Muscle layer of duodenum (tissue), 2 donors: ENCODE results near the gene ALPI.

ENCODE experiments used
- H3K27ac ChIP-seq: one replicate; pipeline ENCODE4 v1.7.0; 2013; ENCODE audit warnings: mild to moderate bottlenecking, low read length
- H3K27me3 ChIP-seq: one replicate; pipeline ENCODE4 v1.7.0; 2013; ENCODE audit warnings: low read depth, mild to moderate bottlenecking, control low read depth, low read length
- H3K36me3 ChIP-seq, 2 donors: one replicate each; pipeline ENCODE4 v1.7.0; 2013; ENCODE audit warnings: low read length in 2 of 2, control low read depth in 1 of 2, mild to moderate bottlenecking in 1 of 2; ENCODE audit not compliant: insufficient read depth in 2 of 2, control insufficient read depth in 1 of 2
- H3K4me1 ChIP-seq, 2 donors: one replicate each; pipeline ENCODE4 v1.7.0; 2013; ENCODE audit warnings: low read length in 2 of 2, mild to moderate bottlenecking in 2 of 2, control low read depth in 1 of 2, moderate library complexity in 1 of 2; ENCODE audit not compliant: insufficient read depth in 2 of 2, control insufficient read depth in 1 of 2
- H3K4me3 ChIP-seq, 2 donors: one replicate each; pipeline ENCODE4 v1.7.0; 2013; ENCODE audit warnings: low read length in 2 of 2, low read depth in 1 of 2, mild to moderate bottlenecking in 1 of 2
- H3K9me3 ChIP-seq, 2 donors: one replicate each; pipeline ENCODE4 v1.7.0; 2013; ENCODE audit warnings: low read length in 2 of 2, control low read depth in 1 of 2, mild to moderate bottlenecking in 1 of 2; ENCODE audit not compliant: control insufficient read depth in 1 of 2
- donor health status: healthy.

ALPI gene

DNA sequence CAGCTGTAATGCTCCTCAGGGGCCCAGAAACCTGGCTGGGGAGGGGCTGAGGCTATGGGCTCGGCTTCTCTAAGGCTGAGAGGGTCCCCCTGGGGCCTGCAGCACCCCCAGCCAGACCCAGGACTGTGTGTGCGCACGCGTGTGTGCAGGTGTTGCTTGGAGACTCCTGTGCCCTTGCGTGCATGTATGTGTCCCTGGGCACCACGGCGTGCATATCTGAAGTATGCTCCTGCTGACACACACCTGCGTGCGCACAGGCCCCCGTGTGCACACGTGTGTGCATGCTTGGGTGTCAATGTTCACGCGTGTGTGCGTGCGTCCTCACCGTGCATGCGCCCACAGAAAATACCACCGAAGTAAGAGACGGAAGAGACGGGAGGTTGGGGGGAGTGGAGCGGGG, 46.6 kb downstream of the ALPI start:
- H3K27ac ChIP-seq = no peak overlapping the region
- H3K4me1 ChIP-seq = peaks cover 0 to 9% of the 10 kb centered on the region in 2 donors
- H3K27me3 ChIP-seq = peaks cover 21% of the 10 kb centered on the region
- no peaks in the 10 kb centered on the region for H3K36me3 ChIP-seq
- H3K9me3 ChIP-seq = no peaks in the 10 kb centered on the region
- no peak overlapping the region for H3K4me3 ChIP-seq

DNA sequence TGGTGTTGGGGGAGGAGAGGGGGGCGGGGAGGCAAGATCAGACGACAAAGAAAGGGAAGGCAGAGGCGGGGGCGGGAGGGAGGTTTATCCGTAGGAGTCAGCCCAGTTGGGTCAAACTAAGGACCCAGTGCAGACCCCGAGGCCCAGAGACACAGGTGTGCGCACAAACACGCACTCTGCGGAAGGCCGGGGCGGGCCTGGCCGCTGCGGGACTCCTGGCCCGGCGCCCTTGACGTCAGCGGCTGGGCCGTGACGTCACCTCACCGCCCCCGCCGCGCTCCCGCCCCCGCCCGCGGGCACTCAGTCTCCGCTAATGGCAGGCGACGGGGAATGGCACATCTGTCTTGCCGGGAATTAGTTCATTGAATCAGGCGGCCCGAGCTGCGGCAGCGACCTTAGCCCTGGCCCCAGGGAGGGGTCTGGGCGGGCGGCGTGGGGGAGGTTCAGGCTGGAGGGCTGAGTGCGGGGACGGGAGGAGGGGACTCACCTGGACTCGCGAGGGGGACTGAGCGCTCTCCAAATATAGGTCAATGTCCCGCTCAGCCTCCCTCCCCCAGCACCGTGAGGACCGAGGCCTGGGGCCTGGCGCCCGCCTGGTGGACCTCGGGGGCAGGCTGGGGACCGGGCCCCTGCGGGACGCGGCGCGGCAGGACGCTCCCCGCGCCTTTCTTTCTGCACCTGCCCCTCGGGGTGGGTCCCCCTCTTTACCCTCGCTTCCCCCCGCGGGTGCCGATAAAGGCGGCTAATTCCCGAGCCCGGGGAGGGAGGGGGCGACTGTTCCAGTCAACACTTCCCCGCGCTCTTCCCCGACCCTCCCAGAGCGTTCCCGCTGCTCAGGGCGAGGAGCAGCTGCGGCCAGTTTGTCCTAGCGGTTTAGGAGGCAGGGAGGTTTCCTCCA, 47.2 kb downstream of the ALPI start:
- Histone ChIP-seq H3K4me1 (peaks cover 0 to 9% of the 10 kb centered on the region in 2 donors), H3K27me3 (peaks cover 21% of the 10 kb centered on the region), H3K27ac (no peak overlapping the region), H3K9me3 (no peaks in the 10 kb centered on the region), H3K4me3 (peak overlapping the region in 1 of 2 donors; percentile 63), H3K36me3 (no peaks in the 10 kb centered on the region)

DNA sequence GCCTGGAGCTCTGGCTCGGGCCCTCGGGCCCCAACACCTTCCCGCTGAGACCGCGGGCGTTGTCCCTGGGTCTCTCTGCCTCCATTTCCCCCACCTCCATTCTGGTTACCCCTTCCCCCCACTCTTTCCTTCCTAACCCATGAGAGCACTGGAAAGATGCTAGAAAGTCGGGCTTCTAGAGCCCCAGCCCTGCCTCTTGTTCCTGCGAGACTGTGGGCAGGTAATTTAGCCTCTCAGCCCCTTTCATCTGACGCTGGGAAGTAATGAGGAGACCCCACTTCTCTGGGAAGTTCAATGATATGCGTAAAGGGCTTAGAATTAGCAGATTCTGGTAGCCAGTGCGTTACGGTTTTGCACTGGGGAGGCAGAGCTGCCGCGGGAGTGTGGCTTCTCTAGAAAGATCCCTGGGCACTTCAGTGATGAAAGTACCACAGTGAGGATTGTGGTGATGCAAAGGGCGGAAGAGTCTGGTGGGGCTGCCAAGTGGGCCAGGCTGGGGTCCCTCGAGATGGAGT, 47.9 kb downstream of the ALPI start:
- no peaks in the 10 kb centered on the region for H3K9me3 ChIP-seq
- peak overlapping the region in 1 of 2 donors; percentile 63 for H3K4me3 ChIP-seq
- H3K27ac ChIP-seq = no peak overlapping the region
- no peaks in the 10 kb centered on the region for H3K36me3 ChIP-seq
- peaks cover 21% of the 10 kb centered on the region for H3K27me3 ChIP-seq
- peaks cover 0 to 9% of the 10 kb centered on the region in 2 donors for H3K4me1 ChIP-seq

DNA sequence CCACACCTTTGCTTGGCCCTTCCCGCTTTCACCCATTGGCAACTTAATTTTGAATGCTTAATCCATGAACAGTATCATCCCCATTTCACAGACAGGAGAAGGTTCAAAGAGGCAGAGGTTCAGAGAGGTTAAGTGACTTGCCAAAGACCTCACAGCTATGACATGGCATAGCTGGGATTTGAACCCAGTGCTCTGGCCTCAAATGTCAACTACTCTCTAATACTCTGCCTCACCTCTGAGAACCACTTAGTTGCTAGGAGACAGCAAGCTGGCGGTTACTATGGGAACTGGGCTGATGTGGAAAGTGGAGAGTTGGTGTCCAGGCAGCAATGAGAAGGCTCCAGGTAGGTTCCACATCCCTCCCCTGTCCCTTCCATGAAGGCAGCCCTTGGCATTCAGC, 48.5 kb downstream of the ALPI start:
- no peaks in the 10 kb centered on the region for H3K36me3 ChIP-seq
- no peak overlapping the region for H3K27ac ChIP-seq
- H3K9me3 ChIP-seq = no peaks in the 10 kb centered on the region
- H3K4me1 ChIP-seq = peaks cover 0 to 9% of the 10 kb centered on the region in 2 donors
- no peak overlapping the region for H3K4me3 ChIP-seq
- peaks cover 21% of the 10 kb centered on the region for H3K27me3 ChIP-seq

DNA sequence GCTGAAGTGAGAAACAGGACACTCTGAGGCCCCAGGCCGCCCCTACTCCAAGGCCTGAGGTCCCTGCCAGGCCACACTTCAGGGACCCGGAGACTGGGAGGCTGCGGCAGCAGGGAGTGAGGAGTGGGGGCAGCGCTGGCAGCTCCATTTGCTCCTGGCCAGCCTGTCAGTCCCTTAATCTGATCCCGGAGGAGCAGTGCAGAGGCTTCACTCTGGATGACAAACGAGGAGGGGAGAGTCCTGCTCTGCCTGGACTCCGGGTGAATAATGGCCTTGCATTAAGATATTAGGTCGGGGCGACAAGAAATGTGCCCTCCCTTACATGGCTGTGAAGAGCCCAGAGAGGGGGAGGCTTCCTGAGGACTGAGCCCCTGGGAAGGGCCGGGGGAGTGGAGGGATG, 49.9 kb downstream of the ALPI start:
- Histone ChIP-seq H3K9me3 (no peaks in the 10 kb centered on the region), H3K27ac (no peak overlapping the region), H3K36me3 (no peaks in the 10 kb centered on the region), H3K4me3 (no peak overlapping the region), H3K4me1 (peaks cover 0 to 9% of the 10 kb centered on the region in 2 donors), H3K27me3 (peaks cover 21% of the 10 kb centered on the region)

DNA sequence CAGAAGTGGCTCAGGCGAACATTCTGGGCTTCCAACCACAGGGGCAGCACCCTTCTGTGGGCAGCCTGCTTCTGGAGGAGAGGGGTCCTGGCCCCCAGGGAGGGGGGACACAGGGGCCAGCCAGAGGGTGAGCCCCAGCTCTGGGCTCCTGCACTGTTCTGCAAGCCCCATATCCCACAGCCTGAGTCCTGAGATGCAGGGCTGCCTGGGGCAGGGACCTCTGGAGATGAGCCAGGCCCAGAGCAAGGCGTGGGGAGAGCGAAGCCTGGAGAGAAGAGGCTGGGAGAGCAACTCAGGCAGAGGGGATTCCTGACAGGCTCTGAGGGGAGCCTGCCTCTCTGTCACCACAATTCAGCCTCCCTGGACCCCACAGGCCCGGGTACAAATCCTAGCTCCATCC, 50.8 kb downstream of the ALPI start:
- H3K4me1 ChIP-seq = peaks cover 0 to 9% of the 10 kb centered on the region in 2 donors
- H3K27ac ChIP-seq = no peak overlapping the region
- no peaks in the 10 kb centered on the region for H3K9me3 ChIP-seq
- no peaks in the 10 kb centered on the region for H3K36me3 ChIP-seq
- peaks cover 21% of the 10 kb centered on the region for H3K27me3 ChIP-seq
- no peak overlapping the region for H3K4me3 ChIP-seq

DNA sequence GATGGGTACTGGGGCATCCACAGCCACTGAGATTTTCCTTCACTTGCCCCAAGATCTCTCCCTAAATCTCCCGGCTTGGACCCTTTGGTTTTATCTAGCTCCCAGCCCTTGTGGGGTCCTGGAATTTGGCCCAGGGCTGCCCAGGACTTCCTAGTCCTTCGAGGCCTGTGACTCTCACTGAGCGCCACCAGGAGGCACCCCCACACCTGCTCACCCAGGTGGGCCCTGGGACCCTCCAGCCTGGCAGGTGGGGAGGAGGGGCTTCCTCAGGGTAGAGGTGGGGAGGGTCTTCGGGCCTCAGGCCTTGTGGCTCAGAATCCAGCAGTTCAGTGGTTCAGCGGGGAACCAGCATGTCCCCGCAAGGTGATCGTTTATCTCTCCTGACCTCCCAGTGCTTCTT, 52.3 kb downstream of the ALPI start:
- H3K4me3 ChIP-seq = no peak overlapping the region
- no peaks in the 10 kb centered on the region for H3K4me1 ChIP-seq
- H3K36me3 ChIP-seq = no peaks in the 10 kb centered on the region
- no peak overlapping the region for H3K27ac ChIP-seq
- H3K27me3 ChIP-seq = peaks cover 20% of the 10 kb centered on the region
- no peaks in the 10 kb centered on the region for H3K9me3 ChIP-seq
